ENCODE results near the gene ADIPOQ. TPM values are rescaled to one million over a fixed set of nuclear protein-coding genes. Genes with fewer than 3 reads are reported as not detected.
A peak's percentile ranks its signal among the peaks of the same experiment; 100 is the strongest.
"Not testable (repeated sequence)": the region's sequence is repeated elsewhere in the genome, so short reads cannot be mapped to it uniquely, and the experiment has no call there.

ADIPOQ gene
- total RNA-seq, 2 experiments from 2014 or later, result not detected

DNA sequence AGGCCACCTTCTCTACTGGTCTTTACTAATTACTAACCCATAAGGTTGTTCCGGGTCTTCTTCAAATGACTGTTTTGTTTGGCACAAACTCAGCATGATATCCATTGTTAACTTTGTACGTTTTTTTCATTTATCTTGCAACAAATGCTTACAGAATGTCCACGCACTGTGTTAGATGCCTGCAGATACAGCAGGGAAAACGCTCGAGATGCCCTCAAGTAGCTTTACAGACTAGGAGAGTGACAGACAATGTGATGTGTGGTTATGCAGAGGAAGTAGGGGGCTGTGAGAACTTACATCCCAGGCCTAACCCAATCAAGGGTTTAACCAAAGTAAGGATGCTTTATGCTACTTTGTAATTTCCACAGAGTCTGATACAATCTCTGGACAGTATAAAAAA lies 35.3 kb upstream of the ADIPOQ start:
- Histone ChIP-seq H3K36me3 (ENCODE audit: insufficient read depth, low read length) (peaks cover 11% of the 10 kb centered on the region), H3K27me3 (ENCODE audit: control insufficient read depth in 1 of 2, insufficient read depth in 2 of 2, low read length in 2 of 2) (no peaks in the 10 kb centered on the region), H3K27ac (ENCODE audit: low read depth in 1 of 2, low read length in 2 of 2) (peak overlapping the region; percentile 73 to 92), H3K4me3 (ENCODE audit: low read length) (peak overlapping the region; percentile 83), H3K4me1 (ENCODE audit: insufficient read depth, low read length) (peaks cover 25% of the 10 kb centered on the region), H3K9me3 (ENCODE audit: control insufficient read depth in 1 of 2, insufficient read depth in 1 of 2, low read length in 2 of 2) (no peaks in the 10 kb centered on the region)
- intact Hi-C loops (cut with DNase I, micrococcal nuclease), result loop anchor here (2.0 to 5.0 kb wide), 2 partner anchors 20 to 235 kb away; partner anchors contain the start of gene DNAJB11 (in 2 of the 2)
- Mint-ChIP-seq H3K27me3 (peaks cover 2% of the 10 kb centered on the region), H3K36me3 (ENCODE audit: low read depth) (peaks cover 15% of the 10 kb centered on the region), H3K9me3 (no peaks in the 10 kb centered on the region), H3K4me1 (ENCODE audit: low read depth) (peaks cover 27% of the 10 kb centered on the region), H3K27ac (peak overlapping the region; percentile 98), H3K4me3 (peak overlapping the region; percentile 98)
- DNase-seq, result no peak
- POLR2A ChIA-PET, result interaction anchor here (0.6 to 5.4 kb wide), 6 partner anchors 14 to 863 kb away, joined by 3 to 112 read pairs (median 5); partner anchors contain the start of gene EIF4A2
- TF ChIP-seq, protein P1, sequence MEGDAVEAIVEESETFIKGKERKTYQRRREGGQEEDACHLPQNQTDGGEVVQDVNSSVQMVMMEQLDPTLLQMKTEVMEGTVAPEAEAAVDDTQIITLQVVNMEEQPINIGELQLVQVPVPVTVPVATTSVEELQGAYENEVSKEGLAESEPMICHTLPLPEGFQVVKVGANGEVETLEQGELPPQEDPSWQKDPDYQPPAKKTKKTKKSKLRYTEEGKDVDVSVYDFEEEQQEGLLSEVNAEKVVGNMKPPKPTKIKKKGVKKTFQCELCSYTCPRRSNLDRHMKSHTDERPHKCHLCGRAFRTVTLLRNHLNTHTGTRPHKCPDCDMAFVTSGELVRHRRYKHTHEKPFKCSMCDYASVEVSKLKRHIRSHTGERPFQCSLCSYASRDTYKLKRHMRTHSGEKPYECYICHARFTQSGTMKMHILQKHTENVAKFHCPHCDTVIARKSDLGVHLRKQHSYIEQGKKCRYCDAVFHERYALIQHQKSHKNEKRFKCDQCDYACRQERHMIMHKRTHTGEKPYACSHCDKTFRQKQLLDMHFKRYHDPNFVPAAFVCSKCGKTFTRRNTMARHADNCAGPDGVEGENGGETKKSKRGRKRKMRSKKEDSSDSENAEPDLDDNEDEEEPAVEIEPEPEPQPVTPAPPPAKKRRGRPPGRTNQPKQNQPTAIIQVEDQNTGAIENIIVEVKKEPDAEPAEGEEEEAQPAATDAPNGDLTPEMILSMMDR (IDR thresholded peaks at IDR 0.05), result no peak
- CTCF ChIA-PET, result interaction anchor here (1.1 to 1.6 kb wide), 3 partner anchors 15 to 192 kb away, joined by 4 read pairs; no protein-coding TSS in a partner anchor
- ATAC-seq (ENCODE audit: poor library complexity), result no peak

DNA sequence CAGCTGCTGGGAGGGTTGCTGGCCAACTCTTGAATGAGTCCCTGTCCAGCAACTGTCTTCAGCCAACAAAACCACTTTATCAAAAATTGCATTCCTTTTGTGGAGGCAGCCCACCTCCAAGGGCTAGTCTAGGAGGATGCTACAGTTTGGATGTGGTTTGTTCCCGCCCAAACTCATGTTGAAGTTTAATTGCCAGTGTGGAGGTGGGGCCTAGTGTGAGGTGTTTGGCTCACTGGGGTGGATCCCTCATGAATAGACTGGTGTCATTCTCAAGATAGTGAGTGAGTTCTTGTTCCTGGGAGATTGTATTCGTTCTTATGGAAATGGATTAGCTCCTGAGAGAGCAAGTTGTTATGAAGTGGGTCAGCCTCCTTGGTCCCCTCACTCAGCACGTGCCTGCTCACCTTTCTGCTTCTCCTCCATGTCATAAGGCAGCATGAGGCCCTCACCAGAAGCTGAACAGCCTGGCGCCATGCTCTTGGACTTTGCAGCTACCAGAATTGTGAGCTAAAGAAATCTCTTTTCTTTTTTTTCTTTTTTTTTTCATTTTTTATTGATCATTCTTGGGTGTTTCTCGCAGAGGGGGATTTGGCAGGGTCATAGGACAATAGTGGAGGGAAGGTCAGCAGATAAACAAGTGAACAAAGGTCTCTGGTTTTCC lies 32.0 kb upstream of the ADIPOQ start:
- peaks cover 5% of the 10 kb centered on the region for H3K36me3 Mint-ChIP-seq (ENCODE audit: low read depth)
- TF ChIP-seq, protein P1 (IDR thresholded peaks at IDR 0.05), result no peak
- ChIA-PET CTCF (no interaction called here), POLR2A (interaction anchor here (1.0 kb wide), 1 partner anchor 27 kb away, joined by 4 read pairs; the partner anchor contains the start of gene EIF4A2)
- no peaks in the 10 kb centered on the region for H3K27me3 ChIP-seq (ENCODE audit: control insufficient read depth in 1 of 2, insufficient read depth in 2 of 2, low read length in 2 of 2)
- no peak overlapping the region for H3K4me3 ChIP-seq (ENCODE audit: low read length)
- no peak for DNase-seq
- H3K27ac Mint-ChIP-seq, result no peak overlapping the region
- intact Hi-C loops (cut with DNase I, micrococcal nuclease), result loop anchor here in 1 of 2 experiments (5.0 kb wide), 1 partner anchor 548 kb away; no protein-coding TSS in a partner anchor
- no peaks in the 10 kb centered on the region for H3K36me3 ChIP-seq (ENCODE audit: insufficient read depth, low read length)
- no peaks in the 10 kb centered on the region for H3K9me3 Mint-ChIP-seq
- H3K9me3 ChIP-seq (ENCODE audit: control insufficient read depth in 1 of 2, insufficient read depth in 1 of 2, low read length in 2 of 2), result no peaks in the 10 kb centered on the region
- peaks cover 15% of the 10 kb centered on the region for H3K4me1 ChIP-seq (ENCODE audit: insufficient read depth, low read length)
- no peak overlapping the region for H3K4me3 Mint-ChIP-seq
- peaks cover 9% of the 10 kb centered on the region for H3K27me3 Mint-ChIP-seq
- H3K4me1 Mint-ChIP-seq (ENCODE audit: low read depth), result peaks cover 19% of the 10 kb centered on the region
- H3K27ac ChIP-seq (ENCODE audit: low read depth in 1 of 2, low read length in 2 of 2), result no peak overlapping the region
- ATAC-seq (ENCODE audit: poor library complexity), result no peak

DNA sequence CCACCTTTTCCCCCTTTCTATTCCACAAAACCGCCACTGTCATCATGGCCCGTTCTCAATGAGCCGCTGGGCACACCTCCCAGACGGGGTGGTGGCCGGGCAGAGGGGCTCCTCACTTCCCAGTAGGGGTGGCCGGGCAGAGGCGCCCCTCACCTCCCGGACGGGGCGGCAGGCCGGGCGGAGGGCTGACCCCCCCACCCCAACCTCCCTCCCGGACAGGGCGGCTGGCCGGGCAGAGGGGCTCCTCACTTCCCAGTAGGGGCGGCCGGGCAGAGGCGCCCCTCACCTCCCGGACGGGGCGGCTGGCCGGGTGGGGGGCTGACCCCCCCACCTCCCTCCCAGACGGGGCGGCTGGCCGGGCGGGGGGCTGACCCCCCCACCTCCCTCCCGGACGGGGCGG lies 31.2 kb upstream of the ADIPOQ start:
- H3K36me3 Mint-ChIP-seq (ENCODE audit: low read depth); H3K4me3 ChIP-seq (ENCODE audit: low read length); H3K27me3 Mint-ChIP-seq; H3K27ac ChIP-seq (ENCODE audit: low read depth in 1 of 2, low read length in 2 of 2); H3K9me3 Mint-ChIP-seq; H3K36me3 ChIP-seq (ENCODE audit: insufficient read depth, low read length); H3K27ac Mint-ChIP-seq; H3K9me3 ChIP-seq (ENCODE audit: control insufficient read depth in 1 of 2, insufficient read depth in 1 of 2, low read length in 2 of 2); H3K27me3 ChIP-seq (ENCODE audit: control insufficient read depth in 1 of 2, insufficient read depth in 2 of 2, low read length in 2 of 2); POLR2A ChIA-PET; DNase-seq; CTCF ChIA-PET; H3K4me1 ChIP-seq (ENCODE audit: insufficient read depth, low read length); H3K4me3 Mint-ChIP-seq; ATAC-seq (ENCODE audit: poor library complexity): not testable (repeated sequence)
- H3K4me1 Mint-ChIP-seq (ENCODE audit: low read depth), result peaks cover 13% of the 10 kb centered on the region
- intact Hi-C loops (cut with DNase I, micrococcal nuclease), result loop anchor here in 1 of 2 experiments (5.0 kb wide), 1 partner anchor 549 kb away; no protein-coding TSS in a partner anchor

Data from CD4-positive, alpha-beta T cell (primary cell).